ENCODE measurements around the gene AKAP13. TPM values are rescaled to one million over a fixed set of nuclear protein-coding genes. Genes with fewer than 3 reads are reported as not detected.

Gene AKAP13
- total and polyA plus RNA-seq, 2 of the 8 experiments (the other 6 are each of a cell fraction or from before 2014, with no cell fraction given) = 14.0 to 46.2 TPM

DNA sequence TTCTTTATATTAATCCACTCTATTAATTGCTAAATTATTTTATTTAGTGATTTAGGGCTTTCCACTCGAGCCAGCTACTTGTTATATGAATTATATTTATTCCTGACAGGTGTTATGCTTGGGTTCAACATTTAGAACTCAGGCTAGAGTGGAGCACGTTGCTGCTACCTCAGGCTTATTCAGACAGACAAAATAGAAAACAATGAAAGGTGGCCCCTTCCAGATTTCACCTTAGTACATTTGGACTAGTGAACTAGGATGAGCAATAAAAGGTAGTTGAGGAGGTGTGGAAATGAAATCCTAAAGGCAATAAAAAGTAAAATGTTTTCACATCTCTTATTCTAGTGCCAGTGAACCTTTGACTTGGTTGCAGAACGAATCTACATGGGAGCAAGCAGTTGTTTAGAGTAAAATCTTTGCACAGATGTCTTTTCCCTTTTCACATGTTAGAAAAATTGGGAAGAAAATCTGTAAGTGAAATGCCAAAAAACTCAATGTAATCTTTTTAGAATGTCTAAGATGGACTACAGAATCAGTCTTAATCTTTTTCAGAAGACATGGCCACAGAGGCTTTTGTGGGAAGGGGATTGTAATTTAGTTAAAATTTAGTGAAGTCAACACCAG is 63.8 kb downstream of the AKAP13 start:
- no peak overlapping the region for H2BK20ac ChIP-seq (ENCODE audit: low read length)
- peak overlapping the region in 1 of 2 experiments; percentile 13; a peak in 1 of 4 replicates for H3K4me2 ChIP-seq (ENCODE audit: insufficient read depth in 1 of 2, low read depth in 2 of 2, low read length in 2 of 2)
- no peak overlapping the region for H3K14ac ChIP-seq (ENCODE audit: insufficient read length)
- peaks cover 3 to 84% of the 10 kb centered on the region in 2 experiments; a peak in 2 of 4 replicates for H3K79me2 ChIP-seq (ENCODE audit: control insufficient read depth in 1 of 2, insufficient read depth in 2 of 2, low read length in 2 of 2)
- no peak overlapping the region for H3K23ac ChIP-seq (ENCODE audit: insufficient read length)
- H2BK12ac ChIP-seq (ENCODE audit: low read depth, low read length) = no peak overlapping the region
- no peak overlapping the region for H2AK5ac ChIP-seq (ENCODE audit: low read depth, low read length)
- DNase-seq (ENCODE audit: low read depth in 1 of 2, low spot score in 2 of 2) = no peak
- H2BK15ac ChIP-seq (ENCODE audit: low read length) = no peak overlapping the region
- H3K27ac ChIP-seq (ENCODE audit: low read depth, low read length) = no peak overlapping the region
- no peak overlapping the region for H4K91ac ChIP-seq (replicated peaks; ENCODE audit: insufficient read length, low read length)
- H3K23me2 ChIP-seq (ENCODE audit: low read depth, low read length) = no peaks in the 10 kb centered on the region
- WGBS, 2 experiments (ENCODE audit: extremely low coverage in 1 of 2, insufficient coverage in 1 of 2, insufficient read length in 1 of 2, insufficient replicate concordance in 2 of 2, low coverage in 1 of 2, low lambda C conversion rate in 2 of 2, missing lambda C conversion rate in 1 of 2) = 75% methylated on average over 3 of the region's 3 CpGs; no CpG with 5 or more reads in 1 of the 2 experiments
- no peak overlapping the region for H4K5ac ChIP-seq (ENCODE audit: insufficient read length, low read depth, low read length)
- H2BK120ac ChIP-seq (replicated peaks; ENCODE audit: low read depth, low read length) = no peak overlapping the region
- no peak overlapping the region for H3K9ac ChIP-seq (replicated peaks in 1 of 4; ENCODE audit: extremely low read depth in 1 of 4, low read depth in 3 of 4, low read length in 3 of 4)
- no peaks in the 10 kb centered on the region for H3K36me3 ChIP-seq (ENCODE audit: control insufficient read depth in 2 of 4, insufficient read depth in 4 of 4, low read length in 3 of 4)
- H3K18ac ChIP-seq (ENCODE audit: extremely low read depth, low read length) = no peak overlapping the region
- no peak overlapping the region for H2BK5ac ChIP-seq (ENCODE audit: low read depth, low read length)
- H3K4me3 ChIP-seq (ENCODE audit: extremely low read depth in 1 of 4, insufficient read depth in 2 of 4, low read depth in 3 of 4, low read length in 4 of 4) = no peak overlapping the region
- H3K27me3 ChIP-seq (replicated peaks in 1 of 4; ENCODE audit: control insufficient read depth in 3 of 4, extremely low read depth in 1 of 4, insufficient read depth in 3 of 4, low read length in 3 of 4) = no peaks in the 10 kb centered on the region
- H3K9me3 ChIP-seq (ENCODE audit: insufficient read depth in 2 of 2, low read depth in 1 of 2, low read length in 1 of 2) = no peaks in the 10 kb centered on the region
- peaks cover 2 to 9% (median 5%) of the 10 kb centered on the region in 4 experiments; a peak in 4 of 7 replicates for H3K4me1 ChIP-seq (replicated peaks in 1 of 4; ENCODE audit: control insufficient read depth in 3 of 4, insufficient read depth in 4 of 4, low read length in 3 of 4)
- CTCF ChIA-PET (ENCODE audit: partially characterized antibody) = interaction anchor here (0.6 to 1.3 kb wide), 2 partner anchors 11 to 13 kb away, joined by 3 to 5 read pairs; no protein-coding TSS in a partner anchor
- H3K56ac ChIP-seq (replicated peaks; ENCODE audit: insufficient read length, low read depth, low read length) = no peak overlapping the region
- no peak overlapping the region for H3K4ac ChIP-seq (replicated peaks; ENCODE audit: insufficient read length, low read depth, low read length)
- peaks cover 3% of the 10 kb centered on the region; the same call in 1 of the 2 replicates for H3K79me1 ChIP-seq (ENCODE audit: low read depth, low read length)
- H4K8ac ChIP-seq (ENCODE audit: extremely low read depth, insufficient read depth, low read length) = no peak overlapping the region
- H4K20me1 ChIP-seq (replicated peaks in 1 of 2; ENCODE audit: control insufficient read depth in 1 of 2, insufficient read depth in 2 of 2, low read length in 2 of 2) = peaks cover 0 to 5% of the 10 kb centered on the region in 2 experiments
- POLR2A ChIA-PET (ENCODE audit: partially characterized antibody) = no interaction called here
- no peak overlapping the region for H2AFZ ChIP-seq (ENCODE audit: low read length)
- FAIRE-seq = no peak
- no peak for TF ChIP-seq BCL11A (IDR thresholded peaks at IDR 0.05; ENCODE audit: low read depth in 2 of 2, low read length in 2 of 2)
- TF ChIP-seq CBX5 (IDR thresholded peaks at IDR 0.05; ENCODE audit: low read depth, low read length) = no peak
- TF ChIP-seq SP4 (IDR thresholded peaks at IDR 0.05; ENCODE audit: low read length) = no peak
- TF ChIP-seq, protein P1, sequence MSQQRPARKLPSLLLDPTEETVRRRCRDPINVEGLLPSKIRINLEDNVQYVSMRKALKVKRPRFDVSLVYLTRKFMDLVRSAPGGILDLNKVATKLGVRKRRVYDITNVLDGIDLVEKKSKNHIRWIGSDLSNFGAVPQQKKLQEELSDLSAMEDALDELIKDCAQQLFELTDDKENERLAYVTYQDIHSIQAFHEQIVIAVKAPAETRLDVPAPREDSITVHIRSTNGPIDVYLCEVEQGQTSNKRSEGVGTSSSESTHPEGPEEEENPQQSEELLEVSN (IDR thresholded peaks at IDR 0.05) = no peak
- no peak for TF ChIP-seq PHF8 (conservative IDR thresholded peaks at IDR 0.05; ENCODE audit: low read depth, low read length)
- no peak for TF ChIP-seq FOSL1 (IDR thresholded peaks at IDR 0.05; ENCODE audit: insufficient read depth, low read depth, low read length)
- TF ChIP-seq SUZ12 (IDR thresholded peaks at IDR 0.05; ENCODE audit: low read length) = no peak
- no peak for TF ChIP-seq EGR1 (IDR thresholded peaks at IDR 0.05; ENCODE audit: borderline replicate concordance, low read depth, low read length)
- TF ChIP-seq TBP (IDR thresholded peaks at IDR 0.05; ENCODE audit: low read depth, low read length) = no peak
- no peak for TF ChIP-seq SIX5 (IDR thresholded peaks at IDR 0.05; ENCODE audit: low read depth, low read length)
- TF ChIP-seq JUN (IDR thresholded peaks at IDR 0.05; ENCODE audit: low read depth, low read length) = no peak
- TF ChIP-seq SIRT6 (IDR thresholded peaks at IDR 0.05; ENCODE audit: low read length) = no peak
- no peak for TF ChIP-seq POU5F1 (IDR thresholded peaks at IDR 0.05; ENCODE audit: low read depth, low read length)

Data from H1 (cell line).